Psoas muscle (tissue), 8 donors: ENCODE results near the gene LRP3. TPM values are rescaled to one million over a fixed set of nuclear protein-coding genes. Genes with fewer than 3 reads are reported as not detected.
"Not testable (repeated sequence)": the region's sequence is repeated elsewhere in the genome, so short reads cannot be mapped to it uniquely, and the experiment has no call there.

Source experiments
- ATAC-seq, 4 donors: fragments of 200-7000 bp; cut with Tn5 transposase; one replicate each; pipeline ENCODE4 v1.9.1; 2020; ENCODE audit warnings: moderate library complexity in 3 of 4, mild to moderate bottlenecking in 2 of 4
- DNase-seq, 2 donors: peaks; one replicate each; pipeline ENCODE4 v3.0.0-alpha.2; 2020
- H3K27ac ChIP-seq: fragments of 200-600 bp; one replicate; pipeline ENCODE4 v1.8.0; 2022
- H3K27me3 ChIP-seq, 3 donors: fragments of 200-600 bp in 1 of 3; one replicate each; pipeline versions ENCODE4 v1.6.1 to v1.8.0; 2013 to 2022; ENCODE audit warnings: low read length in 2 of 3, mild to moderate bottlenecking in 2 of 3, moderate library complexity in 1 of 3; ENCODE audit not compliant: insufficient read depth in 3 of 3
- H3K36me3 ChIP-seq, 2 donors: fragments of 200-600 bp in 1 of 2; one replicate each; pipeline versions ENCODE4 v1.6.1 to v1.8.0; 2013 to 2022; ENCODE audit warnings: low read depth in 1 of 2, mild to moderate bottlenecking in 1 of 2, moderate library complexity in 1 of 2; ENCODE audit not compliant: insufficient read depth in 1 of 2
- H3K4me1 ChIP-seq: fragments of 200-600 bp; one replicate; pipeline ENCODE4 v1.8.0; 2022
- H3K4me3 ChIP-seq: fragments of 200-600 bp; one replicate; pipeline ENCODE4 v1.8.0; 2022; ENCODE audit warnings: mild to moderate bottlenecking
- H3K9me3 ChIP-seq: fragments of 200-600 bp; one replicate; pipeline ENCODE4 v1.8.0; 2022
- CTCF ChIP-seq: fragments of 200-600 bp; IDR thresholded peaks from one replicate; pipeline ENCODE4 v1.8.0; 2022; ENCODE audit warnings: antibody characterized with exemption
- WGBS, 3 donors: extraction: QIAGEN DNeasy Blood & Tissue Kit; methylation state at CpG; one replicate each; pipeline versions ENCODE4 v1.1.6 to v1.1.7; 2013; 5-methylcytosine and 5-hydroxymethylcytosine counted together
- intact Hi-C, 2 donors: fragments of 100-400 bp; cut with DNase I; formaldehyde crosslinking; loops; one replicate each; pipeline versions ENCODE4 v1.11.0 to v1.14.2; 2022
- polyA plus RNA-seq, 3 donors: library from polyadenylated mRNA; stranded (reverse); fragments of 200-250 nt; gene quantifications; one replicate each; pipeline ENCODE4 v1.2.3, GENCODE V29; 2013
- total RNA-seq, 4 donors: library from RNA; stranded (reverse); fragmentation: NEBNext Ultra II Directional in 2 of 4; extraction: Animal tissue kit (Norgen Biotek cat#: 25700) in 2 of 4; gene quantifications; one replicate each; pipeline versions ENCODE4 v1.2.1 to v1.2.4, GENCODE V29; 2021 to 2023
- donor health status: healthy with polysubstance abuse.
- donor health status: DM: no; HTN: no; CAD: no; lungs with moderate emphysema.
- donor health status: Bipolar disorder and iron deficiency.
- donor health status: healthy.
- donor health status: DM: yes; HTN: yes; CAD: no.
- donor health status: DM: no; HTN: no; CAD: no.
- donor health status: DM: no; HTN: no; CAD: no.
- donor health status: DM: yes; HTN: yes; CAD: no.

LRP3 gene
- total and polyA plus RNA-seq, 7 donors = 10.7 to 25.1 (median 18.8) TPM

GRCh38 chr19:33159149-33159548 is 35.0 kb upstream of the LRP3 start:
- no peak for TF ChIP-seq CTCF
- Histone ChIP-seq H3K4me3 (no peak overlapping the region), H3K4me1 (no peaks in the 10 kb centered on the region), H3K27me3 (no peaks in the 10 kb centered on the region), H3K27ac (no peak overlapping the region), H3K9me3 (no peaks in the 10 kb centered on the region), H3K36me3 (no peaks in the 10 kb centered on the region)
- ATAC-seq (no peak), DNase-seq (no peak)
- 97 to 99% (median 97%) methylated on average over 4 of the region's 4 CpGs for WGBS, 3 donors
- intact Hi-C loops = no loop called here

- intact Hi-C loops = no loop called here
Observed at GRCh38 chr19:33159893-33160292, 34.2 kb upstream of the LRP3 start.

DNA sequence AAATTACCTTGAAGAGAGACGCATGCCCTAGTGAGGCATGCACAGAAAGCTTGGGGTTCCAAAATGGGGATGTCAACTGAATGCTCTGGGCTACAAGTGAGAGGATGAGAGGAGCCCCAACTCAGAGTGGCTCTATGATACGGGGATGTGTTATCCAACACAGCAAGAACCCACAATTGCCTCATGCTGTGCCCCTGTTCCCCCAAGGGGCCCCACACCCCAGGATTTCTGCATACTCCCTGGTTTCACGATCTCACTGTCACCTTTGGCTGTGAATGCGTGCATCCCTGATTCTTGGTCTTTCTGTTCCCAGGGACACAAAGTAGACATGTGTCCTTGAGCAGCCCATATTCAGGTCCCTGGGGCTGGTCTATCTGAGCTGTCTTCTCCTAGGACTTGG is 32.9 kb upstream of the LRP3 start:
- WGBS, 3 donors = 68 to 90% (median 80%) methylated on average over 4 of the region's 4 CpGs
- ATAC-seq = no peak
- H3K36me3 ChIP-seq = no peaks in the 10 kb centered on the region
- no peaks in the 10 kb centered on the region for H3K27me3 ChIP-seq
- H3K27ac ChIP-seq = no peak overlapping the region
- no peaks in the 10 kb centered on the region for H3K9me3 ChIP-seq
- DNase-seq = peak in 1 of 2 donors; percentile 9
- TF ChIP-seq CTCF = no peak
- intact Hi-C loops = no loop called here
- H3K4me1 ChIP-seq = no peaks in the 10 kb centered on the region
- H3K4me3 ChIP-seq = no peak overlapping the region

More at GRCh38 chr19:33159893-33160292, 34.2 kb upstream of the LRP3 start:
- WGBS, 3 donors = 87 to 90% (median 89%) methylated on average over 8 of the region's 8 CpGs
- no peak for DNase-seq
- no peak for TF ChIP-seq CTCF
- Histone ChIP-seq H3K4me3 (no peak overlapping the region), H3K27me3 (no peaks in the 10 kb centered on the region), H3K9me3 (no peaks in the 10 kb centered on the region), H3K27ac (no peak overlapping the region), H3K4me1 (no peaks in the 10 kb centered on the region), H3K36me3 (no peaks in the 10 kb centered on the region)
- ATAC-seq = no peak

DNA sequence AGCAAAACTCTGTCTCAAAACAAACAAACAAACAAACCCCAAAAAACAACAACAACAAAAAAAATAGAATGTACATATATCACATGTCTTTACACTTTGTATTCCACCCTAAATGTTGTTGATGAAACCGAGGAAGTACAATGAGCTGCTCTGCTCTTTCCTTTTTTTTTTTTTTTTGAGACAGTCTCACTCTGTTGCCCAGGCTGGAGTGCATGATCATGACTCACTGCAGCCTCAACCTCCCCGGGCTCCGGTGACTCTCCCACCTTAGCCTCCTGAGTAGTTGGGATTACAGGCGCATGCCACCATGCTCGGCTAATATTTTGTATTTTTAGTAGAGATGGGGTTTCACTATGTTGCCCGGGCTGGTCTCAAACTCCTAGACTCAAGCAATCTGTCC is 30.6 kb upstream of the LRP3 start:
- H3K36me3 ChIP-seq = no peaks in the 10 kb centered on the region
- ATAC-seq (no peak), DNase-seq (no peak)
- 85 to 88% (median 87%) methylated on average over 6 of the region's 6 CpGs for WGBS, 3 donors
- no peaks in the 10 kb centered on the region for H3K4me1 ChIP-seq
- H3K27me3 ChIP-seq = no peaks in the 10 kb centered on the region
- TF ChIP-seq CTCF = no peak
- intact Hi-C loops = no loop called here
- H3K9me3 ChIP-seq = peaks cover 5% of the 10 kb centered on the region
- H3K27ac ChIP-seq = no peak overlapping the region
- H3K4me3 ChIP-seq = no peak overlapping the region

GRCh38 chr19:33166037-33166436 is 28.1 kb upstream of the LRP3 start:
- DNase-seq, ATAC-seq: not testable (repeated sequence)

More at GRCh38 chr19:33166037-33166436, 28.1 kb upstream of the LRP3 start:
- H3K9me3 ChIP-seq, H3K27ac ChIP-seq, intact Hi-C loops, H3K27me3 ChIP-seq, H3K36me3 ChIP-seq, H3K4me3 ChIP-seq, H3K4me1 ChIP-seq: not testable (repeated sequence)
- WGBS, 3 donors = 69 to 73% (median 73%) methylated on average over 6 of the region's 6 CpGs
